Fibroblast of villous mesenchyme (primary cell): ENCODE results near the gene PRR35. TPM values are rescaled to one million over a fixed set of nuclear protein-coding genes. Genes with fewer than 3 reads are reported as not detected.

Experiments
- DNase-seq: peaks from one replicate; pipeline ENCODE4 v3.0.0-alpha.2; 2010; ENCODE audit warnings: low read depth
- H3K4me3 ChIP-seq: 2 replicates; pipeline ENCODE4 v1.5.1; 2011; ENCODE audit warnings: low read depth, mild to moderate bottlenecking, low read length
- total RNA-seq: library from RNA; depleted of rRNA; stranded (reverse); fragments of >200 nt; gene quantifications from 2 replicates; pipeline ENCODE4 v1.2.3, GENCODE V29; 2012
- TF ChIP-seq, protein P1 (sequence below): IDR thresholded peaks from 2 replicates; pipeline ENCODE4 v1.5.1; 2012; ENCODE audit warnings: low read depth, mild to moderate bottlenecking, low read length; ENCODE audit not compliant: insufficient read depth

The PRR35 gene
- total RNA-seq, result not detected in 2 replicates

DNA sequence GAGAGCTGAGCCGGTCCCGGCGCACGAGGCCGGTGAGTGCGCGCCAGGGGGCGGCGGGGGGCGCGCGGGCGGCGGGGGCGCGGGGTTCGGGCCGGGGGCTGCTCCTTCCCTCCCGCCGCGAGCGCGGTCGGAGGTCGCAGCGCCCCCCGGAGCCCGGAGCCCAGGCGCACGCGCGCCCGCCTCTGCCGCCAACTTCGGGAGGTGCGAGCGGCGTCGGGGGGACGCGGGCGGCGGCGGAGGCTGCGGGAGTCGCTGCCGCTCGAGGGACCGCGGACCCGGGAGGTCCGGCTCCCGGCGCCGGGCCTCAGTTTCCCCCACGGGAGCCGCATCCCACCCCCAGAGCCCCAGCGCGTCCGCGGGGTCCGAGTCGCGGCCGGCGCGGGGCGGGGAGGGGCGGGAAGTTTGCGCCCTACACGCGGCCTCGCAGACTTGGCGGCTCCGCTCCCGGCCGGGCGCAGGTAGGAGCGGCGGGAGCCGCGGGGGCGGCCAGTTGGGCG is at the start of gene PRR35:
Gene PRR35 (plus strand): TSS at position 191 of the 497 bp plus-strand sequence. CDS start 2,901 bp downstream, outside the sequence.
- TF ChIP-seq, protein P1, sequence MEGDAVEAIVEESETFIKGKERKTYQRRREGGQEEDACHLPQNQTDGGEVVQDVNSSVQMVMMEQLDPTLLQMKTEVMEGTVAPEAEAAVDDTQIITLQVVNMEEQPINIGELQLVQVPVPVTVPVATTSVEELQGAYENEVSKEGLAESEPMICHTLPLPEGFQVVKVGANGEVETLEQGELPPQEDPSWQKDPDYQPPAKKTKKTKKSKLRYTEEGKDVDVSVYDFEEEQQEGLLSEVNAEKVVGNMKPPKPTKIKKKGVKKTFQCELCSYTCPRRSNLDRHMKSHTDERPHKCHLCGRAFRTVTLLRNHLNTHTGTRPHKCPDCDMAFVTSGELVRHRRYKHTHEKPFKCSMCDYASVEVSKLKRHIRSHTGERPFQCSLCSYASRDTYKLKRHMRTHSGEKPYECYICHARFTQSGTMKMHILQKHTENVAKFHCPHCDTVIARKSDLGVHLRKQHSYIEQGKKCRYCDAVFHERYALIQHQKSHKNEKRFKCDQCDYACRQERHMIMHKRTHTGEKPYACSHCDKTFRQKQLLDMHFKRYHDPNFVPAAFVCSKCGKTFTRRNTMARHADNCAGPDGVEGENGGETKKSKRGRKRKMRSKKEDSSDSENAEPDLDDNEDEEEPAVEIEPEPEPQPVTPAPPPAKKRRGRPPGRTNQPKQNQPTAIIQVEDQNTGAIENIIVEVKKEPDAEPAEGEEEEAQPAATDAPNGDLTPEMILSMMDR, result no peak
- no peak for DNase-seq
- H3K4me3 ChIP-seq, result no peak within 1 kb of the TSS

DNA sequence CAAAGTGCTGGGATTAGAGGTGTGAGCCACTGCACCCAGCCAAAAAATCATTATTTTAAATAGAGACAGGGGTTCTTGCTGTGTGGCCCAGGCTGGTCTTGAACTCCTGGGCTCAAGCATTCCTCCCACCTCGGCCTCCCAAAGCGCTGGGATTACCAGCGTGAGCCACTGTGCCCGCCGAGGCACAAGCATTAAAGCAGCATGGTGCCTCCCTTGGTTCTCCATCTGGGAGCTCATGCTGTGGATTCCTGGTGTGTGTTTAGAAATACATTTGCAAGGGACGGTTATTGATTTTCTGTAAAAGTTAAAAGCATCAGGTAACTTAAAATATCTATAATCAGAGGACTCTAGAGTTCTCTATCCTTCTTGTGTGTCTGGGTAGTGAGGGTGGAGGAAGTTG is 47.4 kb upstream of the PRR35 start:
- no peak overlapping the region for H3K4me3 ChIP-seq
- TF ChIP-seq, protein P1, result no peak
- DNase-seq, result no peak

DNA sequence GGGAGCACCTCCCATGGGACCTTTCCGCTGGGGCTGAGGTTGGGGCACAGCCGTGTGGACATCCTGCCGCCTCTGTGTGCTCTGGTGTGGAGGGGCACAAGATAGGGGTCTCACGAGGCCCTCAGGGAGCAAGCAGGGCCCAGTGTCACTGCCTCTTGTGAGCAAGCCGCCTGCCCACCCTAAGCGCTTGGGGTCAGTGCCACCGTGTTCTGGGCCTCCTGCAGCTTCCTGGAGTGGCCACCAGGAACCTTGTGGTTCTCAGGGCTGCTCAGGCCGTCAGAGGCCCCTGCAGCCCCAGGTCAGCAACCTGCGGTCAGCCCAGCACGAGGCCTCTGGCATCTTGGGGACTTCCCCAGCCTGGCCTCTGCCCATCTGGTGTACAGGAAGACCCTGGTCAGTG is 46.2 kb upstream of the PRR35 start:
- no peak overlapping the region for H3K4me3 ChIP-seq
- TF ChIP-seq, protein P1, result no peak
- no peak for DNase-seq

GRCh38 chr16:515175-515938 is 44.8 kb upstream of the PRR35 start:
- TF ChIP-seq, protein P1, result no peak
- no peak overlapping the region for H3K4me3 ChIP-seq
- no peak for DNase-seq

- DNase-seq, result no peak
- TF ChIP-seq, protein P1, result no peak
- H3K4me3 ChIP-seq, result no peak overlapping the region
Measured at GRCh38 chr16:515939-516226, 44.3 kb upstream of the PRR35 start.

- TF ChIP-seq, protein P1, result no peak
- no peak overlapping the region for H3K4me3 ChIP-seq
Measured at GRCh38 chr16:516301-516700, 43.9 kb upstream of the PRR35 start.

GRCh38 chr16:518858-519257 is 41.3 kb upstream of the PRR35 start:
- DNase-seq, result no peak
- TF ChIP-seq, protein P1, result no peak
- no peak overlapping the region for H3K4me3 ChIP-seq

More at GRCh38 chr16:516301-516700, 43.9 kb upstream of the PRR35 start:
- DNase-seq, result no peak
